Endothelial cell of umbilical vein (primary cell): Measurements from ENCODE around the gene UFD1. TPM values are rescaled to one million over a fixed set of nuclear protein-coding genes. Genes with fewer than 3 reads are reported as not detected.
A peak's percentile ranks its signal among the peaks of the same experiment; 100 is the strongest.

ENCODE experiments used
- BruUV-seq: library from RNA; stranded (reverse); fragments of 400-500 nt; replicated peaks from 2 replicates; lab custom pipeline; 2021; lab: Mats Ljungman, UMichigan
- CTCF ChIA-PET: fragments of 300-600, 350-600 bp; sonication (Branson Sonifier 250); formaldehyde crosslinking; loops from one replicate; lab custom pipeline; 2021; ENCODE audit warnings: antibody characterized with exemption, inconsistent platforms; lab: Charles Lee
- POLR2A ChIA-PET: fragments of 300-600, 350-600 bp; sonication (Branson Sonifier 250); formaldehyde crosslinking; loops from one replicate; lab custom pipeline; 2021; ENCODE audit warnings: antibody characterized with exemption, inconsistent platforms; lab: Charles Lee
- DNase-seq: peaks from one replicate; pipeline ENCODE4 v3.0.0-alpha.2; 2011; ENCODE audit warnings: low read depth, low spot score
- FAIRE-seq: peaks from 2 replicates; lab custom pipeline; 2011; peaks lifted over from hg19 to GRCh38; lab: Jason Lieb, UNC
- H2AFZ ChIP-seq: 2 replicates; pipeline ENCODE4 v1.6.0; 2012; ENCODE audit warnings: low read depth, low read length, control low read depth, inconsistent platforms
- H3K27ac ChIP-seq: 2 replicates; pipeline ENCODE4 v1.5.1; 2011; ENCODE audit warnings: low read depth, mild to moderate bottlenecking, control low read depth, low read length, moderate library complexity; ENCODE audit not compliant: insufficient read depth
- H3K27me3 ChIP-seq, 2 experiments: 2 replicates each; pipeline versions ENCODE4 v1.6.0 to v1.6.1; 2011; ENCODE audit warnings: low read length in 2 of 2, mixed read lengths in 1 of 2; ENCODE audit not compliant: control insufficient read depth in 2 of 2, insufficient read depth in 2 of 2
- H3K36me3 ChIP-seq, 2 experiments: 2 replicates in 1 of 2; 3 replicates in 1 of 2; pipeline ENCODE4 v1.5.1; 2011; ENCODE audit warnings: low read length in 2 of 2, mild to moderate bottlenecking in 1 of 2, moderate library complexity in 1 of 2; ENCODE audit not compliant: control insufficient read depth in 2 of 2, insufficient read depth in 2 of 2; ENCODE audit errors: extremely low read depth in 1 of 2
- H3K4me1 ChIP-seq: 3 replicates; pipeline ENCODE4 v1.5.1; 2011; ENCODE audit warnings: mild to moderate bottlenecking, low read length; ENCODE audit not compliant: control insufficient read depth, insufficient read depth; ENCODE audit errors: extremely low read depth
- H3K4me2 ChIP-seq: 2 replicates; pipeline ENCODE4 v1.6.1; 2011; ENCODE audit warnings: low read length, control low read depth, mixed read lengths; ENCODE audit not compliant: insufficient read depth
- H3K4me3 ChIP-seq, 3 experiments: fragments of 200-600 bp in 1 of 3; sonication (generic), shearing (Covaris generic) in 1 of 3; replicated peaks in 1 of 3; 2 replicates each; pipeline ENCODE4 v1.5.1; 2011 to 2016; ENCODE audit warnings: control low read depth in 3 of 3, low read length in 3 of 3, mild to moderate bottlenecking in 2 of 3, inconsistent platforms in 1 of 3, low read depth in 1 of 3, moderate library complexity in 1 of 3; ENCODE audit not compliant: insufficient read depth in 1 of 3
- H3K79me2 ChIP-seq: 2 replicates; pipeline ENCODE4 v1.6.0; 2012; ENCODE audit warnings: low read length, inconsistent platforms; ENCODE audit not compliant: control insufficient read depth, insufficient read depth
- H3K9ac ChIP-seq: replicated peaks from 2 replicates; pipeline ENCODE3; 2011; ENCODE audit warnings: low read length, control low read depth; ENCODE audit not compliant: insufficient read depth; ENCODE audit errors: extremely low read depth
- H3K9me1 ChIP-seq: replicated peaks from 3 replicates; pipeline ENCODE4 v1.6.0; 2011; ENCODE audit warnings: mild to moderate bottlenecking, low read length; ENCODE audit not compliant: control insufficient read depth, insufficient read depth; ENCODE audit errors: extremely low read depth
- H3K9me3 ChIP-seq: replicated peaks from 2 replicates; pipeline ENCODE4 v1.5.1; 2012; ENCODE audit warnings: low read length, inconsistent platforms; ENCODE audit not compliant: control insufficient read depth, insufficient read depth
- H4K20me1 ChIP-seq: replicated peaks from 2 replicates; pipeline ENCODE3; 2011; ENCODE audit warnings: mild to moderate bottlenecking, low read length; ENCODE audit not compliant: control insufficient read depth, insufficient read depth; ENCODE audit errors: extremely low read depth
- CTCF ChIP-seq, 2 donors: IDR thresholded peaks; 1 replicate in 1 of 2; 2 replicates in 1 of 2; pipeline ENCODE4 v1.5.1; 2011; ENCODE audit warnings: low read length in 2 of 2, mild to moderate bottlenecking in 2 of 2, moderate library complexity in 2 of 2, control low read depth in 1 of 2, inconsistent platforms in 1 of 2, low read depth in 1 of 2; ENCODE audit not compliant: insufficient read depth in 1 of 2; ENCODE audit errors: extremely low read depth in 1 of 2
- EZH2 ChIP-seq: IDR thresholded peaks from 2 replicates; pipeline ENCODE4 v1.6.1; 2012; ENCODE audit warnings: borderline replicate concordance, low read depth, mild to moderate bottlenecking, moderate library complexity, low read length, inconsistent platforms; ENCODE audit not compliant: severe bottlenecking
- FOS ChIP-seq: IDR thresholded peaks from 2 replicates; pipeline ENCODE4 v1.6.1; 2011; ENCODE audit warnings: mild to moderate bottlenecking, low read length, moderate library complexity, borderline replicate concordance; ENCODE audit not compliant: insufficient read depth
- GATA2 ChIP-seq: IDR thresholded peaks from 2 replicates; pipeline ENCODE4 v1.7.0; 2011; ENCODE audit warnings: low read depth, mild to moderate bottlenecking, moderate library complexity, mixed read lengths, low read length; ENCODE audit not compliant: insufficient read length, insufficient read depth
- JUN ChIP-seq: IDR thresholded peaks from 2 replicates; pipeline ENCODE4 v1.6.1; 2011; ENCODE audit warnings: borderline replicate concordance, low read depth; ENCODE audit not compliant: insufficient read length, insufficient read depth
- MAX ChIP-seq: IDR thresholded peaks from 2 replicates; pipeline ENCODE4 v1.6.1; 2011; ENCODE audit not compliant: insufficient read depth, insufficient read length
- MYC ChIP-seq: IDR thresholded peaks from one replicate; pipeline ENCODE4 v1.6.1; 2011; ENCODE audit warnings: mild to moderate bottlenecking, low read depth, low read length
- POLR2A ChIP-seq: IDR thresholded peaks from 2 replicates; pipeline ENCODE4 v1.6.1; 2012; ENCODE audit warnings: low read depth, mild to moderate bottlenecking, control low read depth, low read length
- POLR2AphosphoS5 ChIP-seq: IDR thresholded peaks from 2 replicates; pipeline ENCODE4 v1.6.1; 2012; ENCODE audit warnings: low read depth, mild to moderate bottlenecking, control low read depth, low read length, moderate library complexity; ENCODE audit not compliant: insufficient read depth
- dilution Hi-C: fragments of 300-500 bp; cut with MboI; formaldehyde crosslinking; loops from one replicate; pipeline ENCODE4 v1.15.0; 2019; ENCODE audit warnings: low sequenced_read_pairs; ENCODE audit not compliant: extremely low pct_ligation_motif_present
- intact Hi-C: fragments of 100-400 bp; cut with micrococcal nuclease; formaldehyde crosslinking; loops from one replicate; pipeline ENCODE4 v1.10.0; 2022
- polyA plus RNA-seq, 4 experiments: library from polyadenylated mRNA; depleted of rRNA in 3 of 4; stranded (reverse) in 3 of 4; unstranded in 1 of 4; fragments of >200 nt; gene quantifications; 2 replicates each; pipeline versions ENCODE4 v1.2.1 to v1.2.3, GENCODE V29; 2011 to 2012; ENCODE audit warnings: missing spikeins in 1 of 4
- total RNA-seq: library from RNA; stranded (reverse); gene quantifications from 2 replicates; pipeline ENCODE4 v1.2.3, GENCODE V29; 2021

Gene UFD1
- total and polyA plus RNA-seq, 2 donors (not counting 3 experiments of a cell fraction or from before 2014, with no cell fraction given), result 127 to 228 TPM

GRCh38 chr22:19527321-19527721, 48.3 kb upstream of the UFD1 start:
- ChIA-PET POLR2A (no interaction called here), CTCF (interaction anchor here (1.7 to 1.8 kb wide), 2 partner anchors 40 to 103 kb away, joined by 3 to 5 read pairs; no protein-coding TSS in a partner anchor)
- intact Hi-C loops (no loop called here), dilution Hi-C loops (no loop called here)
- Histone ChIP-seq H3K79me2 (peaks cover 18% of the 10 kb centered on the region), H3K9me1 (no peaks in the 10 kb centered on the region), H3K27ac (no peak overlapping the region), H4K20me1 (no peaks in the 10 kb centered on the region), H3K27me3 (no peaks in the 10 kb centered on the region), H3K4me3 (no peak overlapping the region), H3K4me2 (no peak overlapping the region), H3K9me3 (no peaks in the 10 kb centered on the region), H2AFZ (no peak overlapping the region), H3K9ac (no peak overlapping the region), H3K4me1 (peaks cover 34% of the 10 kb centered on the region), H3K36me3 (no peaks in the 10 kb centered on the region)
- no peak for TF ChIP-seq EZH2
- no peak for TF ChIP-seq GATA2
- no peak for TF ChIP-seq POLR2A
- no peak for TF ChIP-seq FOS
- FAIRE-seq (peak; percentile 55), DNase-seq (peak; percentile 73)
- BruUV-seq, result no TSS peak

GRCh38 chr22:19526702-19527111, 47.7 kb upstream of the UFD1 start:
- Histone ChIP-seq H3K9ac (no peak overlapping the region), H3K9me1 (no peaks in the 10 kb centered on the region), H3K79me2 (peaks cover 24% of the 10 kb centered on the region), H3K4me3 (no peak overlapping the region), H3K36me3 (no peaks in the 10 kb centered on the region), H3K27me3 (no peaks in the 10 kb centered on the region), H2AFZ (no peak overlapping the region), H3K4me2 (no peak overlapping the region), H3K9me3 (no peaks in the 10 kb centered on the region), H3K4me1 (peaks cover 40% of the 10 kb centered on the region), H3K27ac (no peak overlapping the region), H4K20me1 (no peaks in the 10 kb centered on the region)
- CTCF ChIA-PET, result interaction anchor here (1.4 to 1.8 kb wide), 3 partner anchors 31 to 103 kb away, joined by 3 to 5 read pairs (median 3); no protein-coding TSS in a partner anchor
- POLR2A ChIA-PET, result no interaction called here
- no TSS peak for BruUV-seq
- DNase-seq (no peak), FAIRE-seq (no peak)
- TF ChIP-seq FOS, result no peak
- TF ChIP-seq GATA2, result no peak
- no peak for TF ChIP-seq MYC
- no peak for TF ChIP-seq CTCF (IDR thresholded peaks at IDR 0.05; ENCODE audit: extremely low read depth in 1 of 2, insufficient read depth in 1 of 2, low read depth in 1 of 2, low read length in 2 of 2)
- no peak for TF ChIP-seq MAX
- no peak for TF ChIP-seq POLR2A
- TF ChIP-seq EZH2, result no peak
- TF ChIP-seq JUN, result no peak
- no peak for TF ChIP-seq POLR2AphosphoS5
- intact Hi-C loops, result no loop called here
- dilution Hi-C loops, result no loop called here
